ENCODE results near the gene RAP2A. TPM values are rescaled to one million over a fixed set of nuclear protein-coding genes. Genes with fewer than 3 reads are reported as not detected.

The RAP2A gene
- total and polyA plus RNA-seq, 2 donors (not counting 1 experiment from before 2014, with no cell fraction given): 31.4 to 35.0 TPM

GRCh38 chr13:97431171-97431764 lies 2.7 kb upstream of the RAP2A start:
- Histone ChIP-seq H3K9me3 (ENCODE audit: control insufficient read depth, insufficient read depth, low read depth, low read length) (no peaks in the 10 kb centered on the region), H3K4me1 (ENCODE audit: control insufficient read depth, extremely low read depth, insufficient read depth, low read length) (no peaks in the 10 kb centered on the region), H3K9ac (ENCODE audit: insufficient read depth, low read length) (no peak overlapping the region), H3K27me3 (ENCODE audit: control insufficient read depth, insufficient read depth, low read length) (no peaks in the 10 kb centered on the region), H4K20me1 (ENCODE audit: control insufficient read depth, extremely low read depth, insufficient read depth, low read length) (no peaks in the 10 kb centered on the region), H3K4me3 (replicated peaks in 1 of 4; ENCODE audit: control extremely low read depth in 1 of 4, insufficient read depth in 1 of 4, low read depth in 3 of 4, low read length in 4 of 4) (peak overlapping the region in 2 of 4 experiments; percentile 76 to 92), H3K27ac (ENCODE audit: insufficient read depth, low read length) (no peak overlapping the region), H3K79me2 (ENCODE audit: control insufficient read depth, insufficient read depth, low read length) (peaks cover 16% of the 10 kb centered on the region), H2AFZ (ENCODE audit: low read length) (no peak overlapping the region), H3K4me2 (ENCODE audit: extremely low read depth, insufficient read depth, low read length) (no peak overlapping the region), H3K36me3 (ENCODE audit: control insufficient read depth, insufficient read depth, low read length) (no peaks in the 10 kb centered on the region)
- DNase-seq (ENCODE audit: low read depth in 2 of 2): no peak
- TF ChIP-seq EZH2 (IDR thresholded peaks at IDR 0.05; ENCODE audit: low read length, missing control alignments): no peak

- peak overlapping the region; percentile 67 to 95 (median 84) for H3K4me3 ChIP-seq (replicated peaks in 1 of 4; ENCODE audit: control extremely low read depth in 1 of 4, insufficient read depth in 1 of 4, low read depth in 3 of 4, low read length in 4 of 4)
- TF ChIP-seq EZH2 (IDR thresholded peaks at IDR 0.05; ENCODE audit: low read length, missing control alignments): no peak
These were observed 1.6 kb upstream of the RAP2A start for GRCh38 chr13:97432232-97432916.

GRCh38 chr13:97432917-97433726 lies 847 bp upstream of the RAP2A start:
- Histone ChIP-seq H3K4me1 (ENCODE audit: control insufficient read depth, extremely low read depth, insufficient read depth, low read length) (no peaks in the 10 kb centered on the region), H3K36me3 (ENCODE audit: control insufficient read depth, insufficient read depth, low read length) (peaks cover under 1% of the 10 kb centered on the region), H3K27ac (ENCODE audit: insufficient read depth, low read length) (peak overlapping the region; percentile 100), H3K9me3 (ENCODE audit: control insufficient read depth, insufficient read depth, low read depth, low read length) (no peaks in the 10 kb centered on the region), H4K20me1 (ENCODE audit: control insufficient read depth, extremely low read depth, insufficient read depth, low read length) (no peaks in the 10 kb centered on the region), H3K4me2 (ENCODE audit: extremely low read depth, insufficient read depth, low read length) (peak overlapping the region; percentile 98), H3K27me3 (ENCODE audit: control insufficient read depth, insufficient read depth, low read length) (no peaks in the 10 kb centered on the region), H3K79me2 (ENCODE audit: control insufficient read depth, insufficient read depth, low read length) (peaks cover 32% of the 10 kb centered on the region), H2AFZ (ENCODE audit: low read length) (peak overlapping the region; percentile 99), H3K4me3 (replicated peaks in 1 of 4; ENCODE audit: control extremely low read depth in 1 of 4, insufficient read depth in 1 of 4, low read depth in 3 of 4, low read length in 4 of 4) (peak overlapping the region; percentile 90 to 95 (median 93)), H3K9ac (ENCODE audit: insufficient read depth, low read length) (peak overlapping the region; percentile 97)
- DNase-seq (ENCODE audit: low read depth in 2 of 2): peak; percentile 100
- TF ChIP-seq CTCF (conservative IDR thresholded peaks at IDR 0.05 in 1 of 2, IDR thresholded peaks at IDR 0.05 in 1 of 2; ENCODE audit: low read depth in 1 of 2, low read length in 2 of 2): no peak
- TF ChIP-seq EZH2 (IDR thresholded peaks at IDR 0.05; ENCODE audit: low read length, missing control alignments): no peak

More at GRCh38 chr13:97432232-97432916, 1.6 kb upstream of the RAP2A start:
- Histone ChIP-seq H3K36me3 (ENCODE audit: control insufficient read depth, insufficient read depth, low read length) (no peaks in the 10 kb centered on the region), H3K79me2 (ENCODE audit: control insufficient read depth, insufficient read depth, low read length) (peaks cover 26% of the 10 kb centered on the region), H2AFZ (ENCODE audit: low read length) (peak overlapping the region; percentile 99), H3K4me2 (ENCODE audit: extremely low read depth, insufficient read depth, low read length) (peak overlapping the region; percentile 97), H3K27ac (ENCODE audit: insufficient read depth, low read length) (peak overlapping the region; percentile 87), H3K27me3 (ENCODE audit: control insufficient read depth, insufficient read depth, low read length) (no peaks in the 10 kb centered on the region), H3K9me3 (ENCODE audit: control insufficient read depth, insufficient read depth, low read depth, low read length) (no peaks in the 10 kb centered on the region), H3K9ac (ENCODE audit: insufficient read depth, low read length) (peak overlapping the region; percentile 72), H3K4me1 (ENCODE audit: control insufficient read depth, extremely low read depth, insufficient read depth, low read length) (no peaks in the 10 kb centered on the region), H4K20me1 (ENCODE audit: control insufficient read depth, extremely low read depth, insufficient read depth, low read length) (no peaks in the 10 kb centered on the region)
- no peak for DNase-seq (ENCODE audit: low read depth in 2 of 2)
